NCI-H1694 treated with DMSO at 0.1 percent for 48 hours (cell line): ENCODE measurements around the gene ABCA5.
"Not testable (repeated sequence)": the region's sequence is repeated elsewhere in the genome, so short reads cannot be mapped to it uniquely, and the experiment has no call there.

ENCODE experiments used
- DNase-seq: peaks from one replicate; lab custom pipeline; 2025; lab: John Stamatoyannopoulos, UW

Gene ABCA5

DNA sequence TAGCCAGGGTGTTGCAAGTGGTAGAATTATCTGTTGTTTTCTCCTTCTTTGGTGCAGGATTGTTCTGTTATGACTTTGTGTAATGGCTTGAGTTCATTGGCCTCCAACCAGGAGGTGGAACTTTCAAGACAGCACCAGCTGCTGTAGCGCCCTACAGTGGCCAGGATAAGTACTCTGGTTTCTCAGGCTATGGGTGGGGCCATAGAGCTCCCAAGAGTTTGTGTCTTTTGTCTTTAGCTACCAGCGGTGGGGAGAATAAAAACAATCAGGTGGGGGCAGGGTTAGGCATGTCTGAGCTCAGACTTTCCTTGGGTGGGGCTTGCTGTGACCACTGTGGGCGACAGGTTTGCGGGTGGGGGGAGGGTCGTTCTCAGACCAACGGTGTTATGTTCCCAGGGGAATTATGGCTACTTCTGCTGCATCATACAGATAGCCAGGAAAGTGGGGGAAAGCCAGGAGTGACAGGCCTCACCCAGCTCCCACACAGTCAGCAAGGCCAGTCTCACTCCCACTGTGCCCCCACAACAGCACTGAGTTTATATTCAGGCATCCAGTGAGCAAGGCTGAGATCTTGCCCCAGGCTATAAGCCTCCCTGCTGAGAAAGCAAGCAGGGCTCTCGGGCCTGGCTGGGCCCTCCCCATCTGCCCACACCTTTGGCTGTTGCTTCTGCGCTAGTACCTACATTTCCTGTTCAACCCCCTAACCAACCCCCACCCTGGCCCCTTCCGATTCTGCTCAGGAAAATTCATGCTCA, 113.7 kb downstream of the ABCA5 start:
- no peak for DNase-seq

DNA sequence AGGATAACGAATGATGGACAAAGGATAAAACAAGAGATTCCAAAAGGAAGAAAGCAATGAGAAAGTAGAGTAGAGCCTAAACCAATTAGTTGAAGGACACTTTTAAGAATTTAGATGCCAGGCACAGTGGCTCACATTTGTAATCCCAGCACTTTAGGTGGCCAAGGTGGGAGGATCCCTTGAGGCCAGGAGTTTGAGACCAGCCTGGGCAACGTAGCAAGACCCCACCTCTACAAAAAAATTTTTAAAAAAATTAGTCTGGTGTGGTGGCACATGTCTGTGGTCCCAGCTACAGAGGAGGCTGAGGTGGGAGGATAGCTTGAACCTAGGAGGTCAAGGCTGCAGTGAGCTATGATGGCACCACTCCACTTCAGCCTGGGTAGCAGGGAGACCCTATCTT, 118.3 kb downstream of the ABCA5 start:
- no peak for DNase-seq

DNA sequence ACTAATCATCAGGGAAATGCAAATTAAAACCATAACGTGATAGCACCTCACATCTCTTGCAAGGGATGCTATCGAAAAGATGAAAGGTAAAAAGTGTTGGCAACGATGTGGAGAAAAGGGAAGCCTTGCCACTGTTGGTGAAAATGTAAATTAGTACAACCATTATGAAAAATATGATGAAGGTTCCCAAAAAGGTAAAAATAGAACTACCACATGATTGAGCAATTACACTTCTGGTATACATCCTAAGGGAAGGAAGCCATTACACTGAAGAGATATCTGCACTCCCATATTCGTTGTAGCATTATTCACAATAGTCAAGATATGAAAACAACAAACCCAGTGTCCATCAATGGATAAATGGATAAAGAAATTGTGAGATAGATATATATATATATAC, 119.8 kb downstream of the ABCA5 start:
- DNase-seq = no peak

GRCh38 chr17:69198238-69198637, 128.7 kb downstream of the ABCA5 start:
- DNase-seq = no peak

DNA sequence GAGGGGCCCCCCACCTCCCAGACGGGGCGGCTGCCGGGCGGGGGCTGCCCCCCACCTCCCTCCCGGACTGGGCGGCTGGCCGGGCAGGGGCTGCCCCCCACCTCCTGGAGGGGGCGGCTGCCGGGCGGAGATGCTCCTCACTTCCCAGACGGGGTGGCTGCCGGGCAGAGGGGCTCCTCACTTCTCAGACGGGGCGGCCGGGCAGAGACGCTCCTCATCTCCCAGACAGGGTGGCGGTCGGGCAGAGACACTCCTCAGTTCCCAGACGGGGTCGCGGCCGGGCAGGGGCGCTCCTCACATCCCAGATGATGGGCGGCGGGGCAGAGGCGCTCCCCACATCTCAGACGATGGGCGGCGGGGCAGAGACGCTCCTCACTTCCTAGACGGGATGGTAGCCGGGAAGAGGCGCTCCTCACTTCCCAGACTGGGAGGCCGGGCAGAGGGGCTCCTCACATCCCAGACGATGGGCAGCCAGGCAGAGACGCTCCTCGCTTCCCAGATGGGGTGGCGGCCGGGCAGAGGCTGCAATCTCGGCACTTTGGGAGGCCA, 130.8 kb downstream of the ABCA5 start:
- DNase-seq = not testable (repeated sequence)
